B cell (primary cell): ENCODE results near the gene RBKS.

ENCODE experiments used
- CTCF ChIP-seq: fragments of 200-600 bp; IDR thresholded peaks from one replicate; pipeline ENCODE4 v1.8.0; 2022; ENCODE audit warnings: antibody characterized with exemption, mild to moderate bottlenecking
- EZH2 ChIP-seq: IDR thresholded peaks from 2 replicates; pipeline ENCODE4 v1.6.1; 2012; ENCODE audit warnings: borderline replicate concordance, low read depth, mild to moderate bottlenecking, moderate library complexity, low read length; ENCODE audit not compliant: insufficient read depth, poor library complexity, severe bottlenecking

- TF ChIP-seq CTCF (no peak), EZH2 (no peak)
Measured at GRCh38 chr2:27922842-27923241, 32.7 kb upstream of the RBKS start.
